Smooth muscle cell (in vitro differentiated cells): ENCODE data around the gene MAL. TPM values are rescaled to one million over a fixed set of nuclear protein-coding genes. Genes with fewer than 3 reads are reported as not detected.

Source experiments
- DNase-seq: peaks from one replicate; lab custom pipeline; 2025; ENCODE audit not compliant: unreplicated experiment; lab: John Stamatoyannopoulos, UW
- H2AFZ ChIP-seq: fragments of 200-600 bp; sonication (generic); 2 replicates; pipeline ENCODE4 v1.6.0; 2016; ENCODE audit warnings: antibody characterized with exemption, low read depth, mild to moderate bottlenecking
- H3F3A ChIP-seq: fragments of 200-600 bp; sonication (generic); 2 replicates; pipeline ENCODE4 v1.6.0; 2017; ENCODE audit warnings: antibody characterized with exemption, low read depth
- H3K27ac ChIP-seq: fragments of 200-600 bp; sonication (generic); 2 replicates; pipeline ENCODE4 v1.5.1; 2016; ENCODE audit warnings: low read depth, mild to moderate bottlenecking
- H3K27me3 ChIP-seq: fragments of 200-600 bp; sonication (generic); 2 replicates; pipeline ENCODE4 v1.6.1; 2016; ENCODE audit warnings: low read depth, mild to moderate bottlenecking
- H3K36me3 ChIP-seq: fragments of 200-600 bp; sonication (generic); 2 replicates; pipeline ENCODE4 v1.5.1; 2016; ENCODE audit warnings: low read depth
- H3K4me1 ChIP-seq: fragments of 200-600 bp; sonication (generic); 2 replicates; pipeline ENCODE4 v1.5.1; 2016; ENCODE audit warnings: low read depth
- H3K4me2 ChIP-seq: fragments of 200-600 bp; sonication (generic); 2 replicates; pipeline ENCODE4 v1.6.0; 2016; ENCODE audit warnings: mild to moderate bottlenecking
- H3K4me3 ChIP-seq: fragments of 200-600 bp; sonication (generic); 2 replicates; pipeline ENCODE4 v1.5.1; 2016; ENCODE audit warnings: mild to moderate bottlenecking
- H3K79me2 ChIP-seq: fragments of 200-600 bp; sonication (generic); 2 replicates; pipeline ENCODE4 v1.6.0; 2016; ENCODE audit warnings: low read depth, mild to moderate bottlenecking
- H3K9ac ChIP-seq: fragments of 200-600 bp; sonication (generic); 2 replicates; pipeline ENCODE4 v1.6.0; 2016; ENCODE audit warnings: low read depth
- H3K9me3 ChIP-seq: fragments of 200-600 bp; sonication (generic); replicated peaks from 2 replicates; pipeline ENCODE4 v1.5.1; 2016; ENCODE audit warnings: low read depth
- H4K20me1 ChIP-seq: fragments of 200-600 bp; sonication (generic); 2 replicates; pipeline ENCODE4 v1.6.0; 2016; ENCODE audit warnings: low read depth
- CTCF ChIP-seq: fragments of 200-600 bp; sonication (generic); IDR thresholded peaks from 2 replicates; pipeline ENCODE4 v1.5.1; 2017; ENCODE audit warnings: borderline replicate concordance, mild to moderate bottlenecking, antibody characterized with exemption; ENCODE audit not compliant: insufficient read depth, poor library complexity, severe bottlenecking
- WGBS: methylation state at CpG from one replicate; pipeline ENCODE4 v1.1.7; 2016; ENCODE audit warnings: low lambda C conversion rate; 5-methylcytosine and 5-hydroxymethylcytosine counted together
- polyA plus RNA-seq: library from polyadenylated mRNA; unstranded; fragments of >200 nt; fragmentation: Nextera tagmentation; extraction: Ambion mirVana; gene quantifications from 2 replicates; pipeline ENCODE4 v1.2.1, GENCODE V29; 2016
- total RNA-seq: library from RNA; depleted of rRNA; stranded (reverse); fragments of >200 nt; gene quantifications from 2 replicates; pipeline ENCODE4 v1.2.3, GENCODE V29; 2014

The MAL gene
- total and polyA plus RNA-seq, 2 experiments from 2014 or later: not detected

GRCh38 chr2:95009412-95009811 is 16.1 kb upstream of the MAL start:
- Histone ChIP-seq H3K4me1 (no peaks in the 10 kb centered on the region), H2AFZ (no peak overlapping the region), H3K79me2 (no peaks in the 10 kb centered on the region), H3K9me3 (no peaks in the 10 kb centered on the region), H3K27me3 (no peaks in the 10 kb centered on the region), H4K20me1 (no peaks in the 10 kb centered on the region), H3K36me3 (no peaks in the 10 kb centered on the region), H3K9ac (no peak overlapping the region), H3K4me3 (no peak overlapping the region), H3F3A (no peaks in the 10 kb centered on the region), H3K27ac (no peak overlapping the region), H3K4me2 (no peak overlapping the region)
- no peak for TF ChIP-seq CTCF
- no peak for DNase-seq
- 59% methylated on average over 5 of the region's 5 CpGs for WGBS

- no peak overlapping the region for H3K9ac ChIP-seq
- H4K20me1 ChIP-seq: no peaks in the 10 kb centered on the region
- no peak overlapping the region for H3K27ac ChIP-seq
- no peak for DNase-seq
- H2AFZ ChIP-seq: no peak overlapping the region
- no peaks in the 10 kb centered on the region for H3F3A ChIP-seq
- no peak for TF ChIP-seq CTCF
- no peak overlapping the region for H3K4me3 ChIP-seq
- no peaks in the 10 kb centered on the region for H3K9me3 ChIP-seq
- no peaks in the 10 kb centered on the region for H3K4me1 ChIP-seq
- H3K4me2 ChIP-seq: no peak overlapping the region
- no peaks in the 10 kb centered on the region for H3K27me3 ChIP-seq
- no peaks in the 10 kb centered on the region for H3K79me2 ChIP-seq
- 84% methylated on average over 10 of the region's 10 CpGs for WGBS
- no peaks in the 10 kb centered on the region for H3K36me3 ChIP-seq
Observed at GRCh38 chr2:95010126-95010525, 15.4 kb upstream of the MAL start.

GRCh38 chr2:95010718-95011117 is 14.8 kb upstream of the MAL start:
- Histone ChIP-seq H3F3A (no peaks in the 10 kb centered on the region), H3K4me1 (no peaks in the 10 kb centered on the region), H3K27me3 (no peaks in the 10 kb centered on the region), H4K20me1 (no peaks in the 10 kb centered on the region), H3K27ac (no peak overlapping the region), H3K9me3 (no peaks in the 10 kb centered on the region), H3K9ac (no peak overlapping the region), H3K4me3 (no peak overlapping the region), H3K4me2 (no peak overlapping the region), H3K79me2 (no peaks in the 10 kb centered on the region), H2AFZ (no peak overlapping the region), H3K36me3 (no peaks in the 10 kb centered on the region)
- no peak for DNase-seq
- TF ChIP-seq CTCF: no peak
- 88% methylated on average over 9 of the region's 9 CpGs for WGBS

- 86% methylated on average over 10 of the region's 10 CpGs for WGBS
Observed at GRCh38 chr2:95012881-95013550, 12.5 kb upstream of the MAL start.

More at GRCh38 chr2:95012881-95013550, 12.5 kb upstream of the MAL start:
- no peak for DNase-seq
- Histone ChIP-seq H3K4me2 (no peak overlapping the region), H4K20me1 (no peaks in the 10 kb centered on the region), H2AFZ (no peak overlapping the region), H3K4me1 (no peaks in the 10 kb centered on the region), H3K79me2 (no peaks in the 10 kb centered on the region), H3K27me3 (no peaks in the 10 kb centered on the region), H3K9ac (no peak overlapping the region), H3K36me3 (no peaks in the 10 kb centered on the region), H3K27ac (no peak overlapping the region), H3F3A (no peaks in the 10 kb centered on the region), H3K9me3 (no peaks in the 10 kb centered on the region), H3K4me3 (no peak overlapping the region)
- no peak for TF ChIP-seq CTCF
